Effector memory CD4-positive, alpha-beta T cell (primary cell): ENCODE results near the gene VCP.
A peak's percentile ranks its signal among the peaks of the same experiment; 100 is the strongest.

ENCODE experiments used
- DNase-seq, 3 donors: peaks; one replicate each; pipeline ENCODE4 v3.0.0-alpha.2; 2020
- H3K27ac ChIP-seq: 2 replicates; pipeline ENCODE4 v1.7.0; 2013; ENCODE audit warnings: mild to moderate bottlenecking, low read length, moderate library complexity; ENCODE audit not compliant: insufficient read depth, poor library complexity, severe bottlenecking
- H3K27me3 ChIP-seq: replicated peaks from 2 replicates; pipeline ENCODE4 v1.7.0; 2013; ENCODE audit warnings: mild to moderate bottlenecking, low read length; ENCODE audit not compliant: insufficient read depth, control insufficient read depth, poor library complexity, severe bottlenecking
- H3K36me3 ChIP-seq: 2 replicates; pipeline ENCODE4 v1.7.0; 2013; ENCODE audit warnings: mild to moderate bottlenecking, low read length, moderate library complexity; ENCODE audit not compliant: control insufficient read depth, insufficient read depth
- H3K4me1 ChIP-seq: 2 replicates; pipeline ENCODE4 v1.7.0; 2013; ENCODE audit warnings: low read length, mild to moderate bottlenecking; ENCODE audit not compliant: control insufficient read depth, insufficient read depth, poor library complexity, severe bottlenecking
- H3K4me3 ChIP-seq: 2 replicates; pipeline ENCODE4 v1.7.0; 2013; ENCODE audit warnings: low read length, low read depth, mild to moderate bottlenecking; ENCODE audit not compliant: insufficient read depth, poor library complexity, severe bottlenecking
- H3K9me3 ChIP-seq: 2 replicates; pipeline ENCODE4 v1.7.0; 2013; ENCODE audit warnings: mild to moderate bottlenecking, low read length, moderate library complexity; ENCODE audit not compliant: control insufficient read depth

Gene VCP

DNA sequence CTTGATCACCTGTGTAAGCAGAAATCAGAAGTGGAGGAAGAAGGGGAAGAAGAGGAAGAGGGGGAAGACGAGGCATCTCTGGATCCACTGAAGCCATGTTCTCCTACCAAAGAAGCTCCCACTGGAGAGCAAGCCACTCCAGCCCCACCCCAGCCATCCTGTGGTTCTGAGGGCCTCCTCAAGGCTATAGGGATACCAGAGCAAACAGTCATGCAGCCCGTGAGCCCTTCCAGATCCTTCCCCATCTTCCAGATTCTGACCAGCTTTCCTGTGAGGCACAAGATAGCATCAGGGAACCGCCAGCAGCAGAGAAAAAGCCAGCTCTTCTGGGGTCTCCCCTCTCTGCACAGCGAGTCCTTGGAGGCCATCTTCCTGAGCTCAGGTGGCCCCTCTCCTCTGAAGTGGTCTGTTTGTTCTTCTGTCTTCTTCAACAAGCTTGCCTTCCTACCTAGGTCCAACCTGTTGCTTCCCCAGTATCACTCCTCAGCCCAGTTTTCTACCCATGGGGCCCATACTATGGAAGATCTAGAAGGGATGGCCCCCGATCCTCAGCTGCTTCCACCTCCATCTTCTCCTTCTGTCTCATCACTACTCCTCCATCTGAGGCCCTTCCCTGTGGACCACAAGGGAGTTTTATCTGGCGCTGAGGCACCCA, 29.4 kb downstream of the VCP start:
- no peak for DNase-seq
- no peaks in the 10 kb centered on the region for H3K27me3 ChIP-seq
- H3K9me3 ChIP-seq = no peaks in the 10 kb centered on the region
- H3K4me1 ChIP-seq = no peaks in the 10 kb centered on the region
- peaks cover 25% of the 10 kb centered on the region for H3K36me3 ChIP-seq
- H3K4me3 ChIP-seq = no peak overlapping the region
- H3K27ac ChIP-seq = no peak overlapping the region

DNA sequence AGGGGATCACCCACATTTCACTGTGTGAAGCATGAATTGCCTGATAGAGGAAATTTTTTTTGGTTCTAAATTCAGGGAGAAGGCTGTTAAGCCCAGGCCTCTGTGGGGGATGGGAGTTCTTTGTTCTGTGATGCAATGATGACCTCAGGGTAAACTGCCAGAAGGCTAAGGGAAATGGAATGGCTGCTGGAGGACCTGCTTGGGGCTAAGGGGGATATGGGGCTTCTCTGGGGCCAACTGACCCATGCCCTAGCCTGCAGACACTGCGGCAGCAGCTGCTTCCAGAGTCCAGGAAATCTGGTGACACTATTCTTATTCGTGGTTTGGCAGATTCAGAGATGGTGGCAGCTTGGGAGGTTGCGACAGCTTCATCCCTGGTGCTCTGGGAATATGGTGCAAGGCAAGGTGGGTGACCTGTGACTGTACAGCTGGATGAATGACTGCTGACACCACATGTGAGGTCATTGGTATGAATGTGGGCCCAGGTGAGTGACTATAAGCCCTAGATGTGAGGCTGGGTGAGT, 30.3 kb downstream of the VCP start:
- Histone ChIP-seq H3K27me3 (no peaks in the 10 kb centered on the region), H3K36me3 (peaks cover 25% of the 10 kb centered on the region), H3K27ac (no peak overlapping the region), H3K9me3 (no peaks in the 10 kb centered on the region), H3K4me3 (no peak overlapping the region), H3K4me1 (no peaks in the 10 kb centered on the region)
- no peak for DNase-seq

DNA sequence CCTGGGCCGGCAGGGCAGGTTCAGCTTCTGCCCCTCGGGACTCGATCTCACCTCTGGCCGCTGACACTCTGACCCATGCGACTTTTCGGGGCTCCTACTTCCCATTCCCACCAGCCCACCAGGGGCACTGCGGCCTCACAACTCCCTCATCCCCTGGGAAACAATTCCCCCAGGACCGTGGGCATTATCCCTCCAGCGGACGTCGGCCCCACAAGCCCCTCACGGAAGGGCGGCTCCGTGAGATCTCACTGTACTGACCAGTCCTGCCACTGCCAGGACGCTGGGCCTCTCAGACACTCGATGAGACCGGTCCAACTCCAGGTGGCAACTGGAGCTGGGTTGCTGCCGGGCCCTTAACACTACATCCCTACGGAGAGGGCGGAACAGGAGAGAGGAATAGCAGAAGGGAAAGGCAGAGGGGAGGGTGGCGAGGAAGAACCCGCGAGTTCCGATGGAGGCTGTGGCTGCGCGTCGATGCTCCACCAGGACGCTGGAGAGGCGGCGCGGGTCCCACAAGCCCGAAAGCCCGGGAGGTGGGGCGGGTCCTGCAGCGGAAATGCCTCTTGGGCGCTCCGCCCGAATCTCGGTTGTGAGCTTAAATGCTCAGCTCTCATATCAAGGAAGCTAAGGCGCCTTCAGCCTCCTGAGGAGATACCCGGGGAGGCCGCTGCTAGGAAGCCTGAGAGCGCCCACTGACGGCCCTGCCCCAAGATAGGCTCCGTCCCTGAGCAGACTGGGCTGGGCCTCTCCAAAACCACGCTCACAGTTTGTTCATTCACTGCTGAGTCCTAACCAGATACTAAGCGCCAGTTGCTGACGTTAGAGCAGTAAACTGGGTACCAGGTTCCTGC, 36.3 kb downstream of the VCP start:
- Histone ChIP-seq H3K27me3 (no peaks in the 10 kb centered on the region), H3K4me3 (peak overlapping the region; percentile 9), H3K27ac (no peak overlapping the region), H3K36me3 (no peaks in the 10 kb centered on the region), H3K4me1 (no peaks in the 10 kb centered on the region), H3K9me3 (no peaks in the 10 kb centered on the region)
- DNase-seq = peak in 2 of 3 donors; percentile 9

DNA sequence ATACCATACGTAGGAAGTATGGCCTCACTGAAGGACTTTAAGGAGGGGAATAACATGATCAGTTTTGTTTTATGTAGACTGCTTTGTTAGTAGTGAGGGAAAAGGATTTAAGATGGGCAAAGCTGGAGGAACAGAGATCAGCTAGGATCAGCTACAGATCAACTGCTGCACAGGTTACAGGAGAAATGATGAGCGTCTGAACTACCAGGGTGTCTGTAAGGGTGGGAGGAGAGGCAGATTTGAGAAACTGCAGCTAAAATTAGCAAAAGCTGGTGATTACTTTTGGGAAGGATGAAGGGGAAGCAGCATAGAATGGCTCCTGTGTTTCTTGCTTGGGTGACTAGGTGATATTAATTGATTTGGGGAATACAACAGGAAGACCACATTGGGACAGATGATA, 39.3 kb downstream of the VCP start:
- H3K36me3 ChIP-seq = no peaks in the 10 kb centered on the region
- no peaks in the 10 kb centered on the region for H3K4me1 ChIP-seq
- no peaks in the 10 kb centered on the region for H3K9me3 ChIP-seq
- no peaks in the 10 kb centered on the region for H3K27me3 ChIP-seq
- H3K4me3 ChIP-seq = no peak overlapping the region
- no peak overlapping the region for H3K27ac ChIP-seq
- no peak for DNase-seq

DNA sequence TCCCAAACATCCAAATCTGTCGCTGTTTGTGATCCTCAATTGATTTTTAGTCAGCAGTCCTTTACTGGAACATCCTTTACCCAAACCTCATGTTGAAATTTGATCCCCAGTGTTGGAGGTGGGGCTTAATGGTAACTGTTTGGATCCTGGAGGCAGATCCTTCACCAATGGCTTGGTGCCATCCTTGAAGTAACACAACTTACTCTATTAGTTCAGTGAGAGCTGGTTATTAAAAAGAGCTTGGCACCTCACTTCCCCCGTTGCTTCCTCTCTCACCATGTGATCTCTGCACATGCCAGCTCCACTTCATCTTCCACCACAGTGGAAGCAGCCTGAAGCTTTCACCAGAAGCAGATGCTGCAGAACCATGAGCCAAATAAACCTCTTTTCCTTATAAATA, 42.6 kb downstream of the VCP start:
- Histone ChIP-seq H3K27me3 (no peaks in the 10 kb centered on the region), H3K9me3 (no peaks in the 10 kb centered on the region), H3K4me3 (no peak overlapping the region), H3K27ac (no peak overlapping the region), H3K4me1 (no peaks in the 10 kb centered on the region), H3K36me3 (no peaks in the 10 kb centered on the region)
- no peak for DNase-seq

DNA sequence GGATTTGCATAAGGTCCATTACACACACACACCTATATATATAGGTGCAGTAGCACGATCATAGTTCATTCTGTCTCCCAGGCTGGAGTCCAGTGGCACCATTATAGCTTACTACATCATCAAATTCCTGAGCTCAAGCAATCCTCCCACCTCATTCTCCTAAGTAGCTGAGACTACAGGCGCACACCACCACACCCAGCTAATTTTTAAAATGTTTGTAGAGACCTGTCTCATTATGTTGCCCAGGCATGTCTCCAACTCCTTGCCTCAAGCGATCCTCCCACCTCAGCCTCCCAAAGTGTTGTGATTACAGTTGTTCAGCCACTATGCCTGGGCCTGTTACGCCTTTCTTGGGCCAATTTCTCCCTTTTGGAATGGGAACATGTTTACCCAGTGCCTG, 43.2 kb downstream of the VCP start:
- no peaks in the 10 kb centered on the region for H3K27me3 ChIP-seq
- H3K4me3 ChIP-seq = no peak overlapping the region
- H3K27ac ChIP-seq = no peak overlapping the region
- no peaks in the 10 kb centered on the region for H3K9me3 ChIP-seq
- H3K36me3 ChIP-seq = no peaks in the 10 kb centered on the region
- no peaks in the 10 kb centered on the region for H3K4me1 ChIP-seq
- no peak for DNase-seq

DNA sequence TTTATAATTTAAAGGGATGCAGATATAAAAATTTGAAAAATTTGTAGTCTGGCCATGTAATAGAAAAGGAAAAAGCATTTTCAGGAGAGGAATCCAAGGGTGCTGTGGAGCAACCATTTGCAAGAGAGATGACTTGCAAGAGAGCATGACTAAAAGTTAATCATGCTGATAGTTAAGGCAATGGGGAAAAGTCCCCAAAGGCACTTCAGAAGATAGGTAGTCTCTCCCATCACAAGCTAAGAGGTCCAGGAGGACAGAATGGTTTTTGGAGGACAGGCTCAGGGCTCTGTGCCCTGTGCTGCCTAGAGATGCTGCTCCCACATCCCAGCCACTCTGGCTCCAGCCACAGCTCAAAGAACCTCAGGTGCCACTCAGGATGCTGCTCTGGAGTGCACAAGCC, 44.1 kb downstream of the VCP start:
- H3K4me3 ChIP-seq = no peak overlapping the region
- no peaks in the 10 kb centered on the region for H3K36me3 ChIP-seq
- H3K4me1 ChIP-seq = no peaks in the 10 kb centered on the region
- no peak for DNase-seq
- no peaks in the 10 kb centered on the region for H3K27me3 ChIP-seq
- no peaks in the 10 kb centered on the region for H3K9me3 ChIP-seq
- no peak overlapping the region for H3K27ac ChIP-seq

DNA sequence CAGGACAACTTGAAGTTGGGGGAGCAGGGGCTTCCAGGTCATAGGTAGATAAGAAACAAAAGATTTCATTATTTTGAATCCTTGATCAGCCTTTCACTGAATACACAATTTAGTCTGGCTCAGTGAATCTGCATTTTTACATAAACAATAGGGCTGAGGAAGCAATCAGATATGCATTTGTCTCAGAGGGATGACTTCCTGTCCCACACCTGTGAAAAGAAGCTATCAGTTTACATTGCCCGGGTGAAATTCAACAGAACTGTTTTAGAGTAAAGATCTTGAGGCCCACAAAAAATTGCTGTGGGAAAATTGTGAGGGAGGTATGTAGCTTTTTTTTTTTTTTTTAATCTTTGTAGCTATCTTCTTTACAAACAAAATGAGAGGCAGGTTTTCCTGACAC, 44.6 kb downstream of the VCP start:
- Histone ChIP-seq H3K4me3 (no peak overlapping the region), H3K9me3 (no peaks in the 10 kb centered on the region), H3K27me3 (no peaks in the 10 kb centered on the region), H3K36me3 (no peaks in the 10 kb centered on the region), H3K4me1 (no peaks in the 10 kb centered on the region), H3K27ac (no peak overlapping the region)
- DNase-seq = no peak

DNA sequence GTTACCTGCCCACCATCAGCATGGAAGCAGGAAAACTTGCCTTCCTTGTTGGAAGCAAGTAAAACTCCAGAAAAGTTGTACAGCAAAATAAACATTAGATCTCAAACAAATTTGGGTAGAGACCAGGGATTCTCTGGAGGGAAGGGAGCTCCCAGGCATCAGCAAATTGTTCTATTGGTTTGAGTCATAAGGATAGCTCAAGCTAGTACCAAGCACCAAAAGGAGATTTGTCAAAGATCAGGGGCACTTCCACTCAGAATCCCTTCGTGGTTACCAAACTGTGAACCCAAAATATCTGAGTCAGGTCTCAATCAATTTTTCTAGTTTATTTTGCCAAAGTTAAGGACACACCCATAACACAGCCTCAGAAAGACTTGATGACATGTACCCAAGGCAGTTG, 45.1 kb downstream of the VCP start:
- DNase-seq = no peak
- H3K4me3 ChIP-seq = no peak overlapping the region
- no peak overlapping the region for H3K27ac ChIP-seq
- no peaks in the 10 kb centered on the region for H3K36me3 ChIP-seq
- H3K27me3 ChIP-seq = no peaks in the 10 kb centered on the region
- no peaks in the 10 kb centered on the region for H3K4me1 ChIP-seq
- H3K9me3 ChIP-seq = no peaks in the 10 kb centered on the region

DNA sequence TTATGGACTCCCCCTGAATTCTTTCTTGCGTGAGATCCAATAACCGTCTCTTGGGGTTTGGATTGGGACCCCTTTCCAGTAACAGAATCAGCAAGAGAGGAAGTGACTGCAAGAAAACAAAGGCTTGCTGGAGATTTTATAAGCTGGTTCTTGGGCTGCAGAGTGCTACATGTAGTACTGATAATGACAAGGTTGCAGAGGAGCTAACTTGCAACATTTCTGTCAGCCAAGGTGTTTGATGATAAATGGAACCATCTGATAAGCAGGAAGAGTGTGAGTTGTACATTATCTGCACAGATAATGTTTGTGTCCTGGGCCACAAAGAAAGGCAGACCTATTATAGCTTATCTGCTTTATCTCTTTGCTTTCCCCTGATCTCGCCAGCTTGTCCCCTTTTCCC, 45.8 kb downstream of the VCP start:
- Histone ChIP-seq H3K27ac (no peak overlapping the region), H3K9me3 (no peaks in the 10 kb centered on the region), H3K4me1 (no peaks in the 10 kb centered on the region), H3K36me3 (no peaks in the 10 kb centered on the region), H3K4me3 (no peak overlapping the region), H3K27me3 (no peaks in the 10 kb centered on the region)
- DNase-seq = no peak
